ENCODE measurements around the gene CIROP.

Gene CIROP

DNA sequence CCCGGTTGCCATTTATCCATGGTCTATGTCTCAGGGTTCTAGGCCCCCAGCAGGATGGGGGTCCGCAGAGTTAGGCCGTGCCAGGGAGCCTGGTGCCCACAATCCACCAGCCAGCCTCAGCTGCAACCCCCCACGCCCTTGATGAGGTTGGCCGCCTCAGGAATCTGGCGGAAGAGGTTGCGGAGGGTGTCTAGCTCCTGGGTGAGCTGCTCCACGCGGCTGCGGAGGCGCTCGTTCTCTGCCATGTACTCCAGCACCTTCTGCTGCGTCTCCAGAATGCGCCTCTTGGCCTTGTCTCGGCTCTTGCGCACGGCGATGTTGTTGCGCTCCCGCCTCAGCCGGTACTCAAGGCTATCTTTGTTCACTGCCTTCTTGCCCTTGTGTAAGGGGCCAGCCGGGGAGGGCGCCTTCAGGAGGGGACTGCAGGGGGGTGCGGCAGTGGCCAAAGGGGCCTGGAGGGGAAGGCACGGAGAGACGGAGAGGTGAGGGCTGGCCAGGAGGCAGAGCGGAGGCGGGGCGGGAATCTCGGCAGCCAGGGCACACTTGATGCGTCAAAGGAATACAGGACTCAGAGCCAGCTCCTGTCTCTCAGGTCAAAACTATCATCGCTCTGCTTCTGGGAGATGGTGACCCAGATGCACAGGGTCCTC, 12.7 kb upstream of the CIROP start:
- Histone ChIP-seq H3K79me2 (ENCODE audit: insufficient read depth, low read length) (no peaks in the 10 kb centered on the region), H2AFZ (ENCODE audit: low read length) (no peak overlapping the region), H3K4me2 (ENCODE audit: low read length) (no peak overlapping the region), H3K9ac (ENCODE audit: low read length) (no peak overlapping the region), H3K27me3 (ENCODE audit: insufficient read depth, low read length) (no peaks in the 10 kb centered on the region), H3K27ac (ENCODE audit: low read depth, low read length, poor library complexity, severe bottlenecking) (no peak overlapping the region), H4K20me1 (ENCODE audit: insufficient read depth, low read length) (no peaks in the 10 kb centered on the region), H3K9me3 (ENCODE audit: low read length) (no peaks in the 10 kb centered on the region), H3F3A (ENCODE audit: insufficient read depth, low read length) (no peaks in the 10 kb centered on the region), H3K36me3 (ENCODE audit: insufficient read depth, low read length) (no peaks in the 10 kb centered on the region), H3K4me3 (ENCODE audit: low read depth, low read length, poor library complexity, severe bottlenecking) (no peak overlapping the region), H3K9me2 (ENCODE audit: low read depth, low read length) (no peaks in the 10 kb centered on the region), H3K4me1 (ENCODE audit: insufficient read depth, low read length, severe bottlenecking) (peaks cover 24% of the 10 kb centered on the region)
- TF ChIP-seq EZH2 (IDR thresholded peaks at IDR 0.05; ENCODE audit: borderline replicate concordance, low read length), result no peak
- TF ChIP-seq, protein P1, sequence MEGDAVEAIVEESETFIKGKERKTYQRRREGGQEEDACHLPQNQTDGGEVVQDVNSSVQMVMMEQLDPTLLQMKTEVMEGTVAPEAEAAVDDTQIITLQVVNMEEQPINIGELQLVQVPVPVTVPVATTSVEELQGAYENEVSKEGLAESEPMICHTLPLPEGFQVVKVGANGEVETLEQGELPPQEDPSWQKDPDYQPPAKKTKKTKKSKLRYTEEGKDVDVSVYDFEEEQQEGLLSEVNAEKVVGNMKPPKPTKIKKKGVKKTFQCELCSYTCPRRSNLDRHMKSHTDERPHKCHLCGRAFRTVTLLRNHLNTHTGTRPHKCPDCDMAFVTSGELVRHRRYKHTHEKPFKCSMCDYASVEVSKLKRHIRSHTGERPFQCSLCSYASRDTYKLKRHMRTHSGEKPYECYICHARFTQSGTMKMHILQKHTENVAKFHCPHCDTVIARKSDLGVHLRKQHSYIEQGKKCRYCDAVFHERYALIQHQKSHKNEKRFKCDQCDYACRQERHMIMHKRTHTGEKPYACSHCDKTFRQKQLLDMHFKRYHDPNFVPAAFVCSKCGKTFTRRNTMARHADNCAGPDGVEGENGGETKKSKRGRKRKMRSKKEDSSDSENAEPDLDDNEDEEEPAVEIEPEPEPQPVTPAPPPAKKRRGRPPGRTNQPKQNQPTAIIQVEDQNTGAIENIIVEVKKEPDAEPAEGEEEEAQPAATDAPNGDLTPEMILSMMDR (IDR thresholded peaks at IDR 0.05; ENCODE audit: low read length), result no peak

DNA sequence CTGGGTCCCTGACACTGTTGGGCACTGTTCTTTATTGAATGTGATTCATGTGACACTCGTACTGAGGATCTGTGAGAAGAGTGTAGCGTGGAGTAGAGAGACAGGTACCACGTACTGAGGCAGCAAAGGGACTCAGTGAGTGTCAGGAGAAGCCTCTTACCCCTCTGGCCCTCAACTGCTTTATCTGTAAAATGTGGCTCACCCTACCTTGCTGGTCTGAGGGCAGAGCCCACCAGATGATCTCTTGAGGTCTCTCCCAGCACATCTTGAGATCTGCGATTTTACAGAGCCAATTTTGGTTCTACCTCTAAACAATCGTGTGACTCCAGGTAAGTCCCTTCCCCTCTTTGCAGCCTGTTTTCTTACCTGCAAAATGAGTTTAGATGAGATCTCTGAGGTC, 11.1 kb upstream of the CIROP start:
- Histone ChIP-seq H3K4me3 (ENCODE audit: low read depth, low read length, poor library complexity, severe bottlenecking) (no peak overlapping the region), H3K27me3 (ENCODE audit: insufficient read depth, low read length) (peaks cover 3% of the 10 kb centered on the region; the same call in 1 of the 2 replicates)
- TF ChIP-seq EZH2 (IDR thresholded peaks at IDR 0.05; ENCODE audit: borderline replicate concordance, low read length), result no peak
- TF ChIP-seq, protein P1 (IDR thresholded peaks at IDR 0.05; ENCODE audit: low read length), result no peak

DNA sequence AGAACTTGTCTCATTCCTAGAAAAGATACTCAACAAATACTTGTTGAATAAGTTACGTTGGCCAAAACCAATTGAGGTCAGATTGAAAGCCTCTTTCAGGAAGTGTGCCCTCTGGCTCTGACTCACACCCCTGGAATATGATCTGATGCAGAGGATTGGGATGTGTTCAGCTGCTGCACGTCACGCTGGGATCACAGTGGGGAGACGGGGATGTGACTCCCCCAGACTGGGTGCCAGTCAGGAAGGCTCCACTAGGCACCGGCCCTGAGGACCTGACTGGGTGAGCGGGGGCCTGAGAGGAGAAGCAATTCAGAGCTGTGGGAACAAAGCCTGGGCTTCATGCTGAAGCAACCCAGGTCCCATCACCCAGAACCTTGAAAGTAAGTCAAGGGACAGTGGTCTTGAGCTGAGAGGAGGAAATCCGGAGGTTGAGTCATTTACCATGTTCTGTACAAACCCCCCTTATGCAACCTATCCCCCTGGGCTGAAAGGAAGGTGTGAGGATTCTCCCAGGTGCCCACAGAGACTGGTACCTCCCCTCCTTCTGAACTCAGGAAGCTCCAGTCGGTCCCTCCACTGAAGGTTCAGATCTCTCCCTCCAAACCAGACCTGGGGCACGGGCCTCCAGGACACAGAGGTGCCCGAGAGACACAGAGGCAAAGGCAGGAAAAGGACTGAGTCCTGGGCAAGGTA, 10.4 kb upstream of the CIROP start:
- Histone ChIP-seq H3K4me2 (ENCODE audit: low read length) (no peak overlapping the region), H3K27me3 (ENCODE audit: insufficient read depth, low read length) (peaks cover 6% of the 10 kb centered on the region; the same call in 1 of the 2 replicates), H2AFZ (ENCODE audit: low read length) (no peak overlapping the region), H3K9ac (ENCODE audit: low read length) (no peak overlapping the region), H3F3A (ENCODE audit: insufficient read depth, low read length) (no peaks in the 10 kb centered on the region), H3K4me1 (ENCODE audit: insufficient read depth, low read length, severe bottlenecking) (peaks cover 12% of the 10 kb centered on the region), H3K79me2 (ENCODE audit: insufficient read depth, low read length) (no peaks in the 10 kb centered on the region), H3K36me3 (ENCODE audit: insufficient read depth, low read length) (no peaks in the 10 kb centered on the region), H4K20me1 (ENCODE audit: insufficient read depth, low read length) (no peaks in the 10 kb centered on the region), H3K27ac (ENCODE audit: low read depth, low read length, poor library complexity, severe bottlenecking) (no peak overlapping the region), H3K9me3 (ENCODE audit: low read length) (no peaks in the 10 kb centered on the region), H3K4me3 (ENCODE audit: low read depth, low read length, poor library complexity, severe bottlenecking) (no peak overlapping the region), H3K9me2 (ENCODE audit: low read depth, low read length) (no peaks in the 10 kb centered on the region)
- no peak for TF ChIP-seq EZH2 (IDR thresholded peaks at IDR 0.05; ENCODE audit: borderline replicate concordance, low read length)
- TF ChIP-seq, protein P1 (IDR thresholded peaks at IDR 0.05; ENCODE audit: low read length), result no peak

More for the DNA sequence above, 11.1 kb upstream of the CIROP start:
- Histone ChIP-seq H2AFZ (ENCODE audit: low read length) (no peak overlapping the region), H4K20me1 (ENCODE audit: insufficient read depth, low read length) (no peaks in the 10 kb centered on the region), H3K27ac (ENCODE audit: low read depth, low read length, poor library complexity, severe bottlenecking) (no peak overlapping the region), H3K9me3 (ENCODE audit: low read length) (no peaks in the 10 kb centered on the region), H3K4me2 (ENCODE audit: low read length) (no peak overlapping the region), H3K79me2 (ENCODE audit: insufficient read depth, low read length) (no peaks in the 10 kb centered on the region), H3K9me2 (ENCODE audit: low read depth, low read length) (no peaks in the 10 kb centered on the region), H3K9ac (ENCODE audit: low read length) (no peak overlapping the region), H3K4me1 (ENCODE audit: insufficient read depth, low read length, severe bottlenecking) (peaks cover 19% of the 10 kb centered on the region), H3K36me3 (ENCODE audit: insufficient read depth, low read length) (no peaks in the 10 kb centered on the region), H3F3A (ENCODE audit: insufficient read depth, low read length) (no peaks in the 10 kb centered on the region)

Data from OCI-LY1 (cell line).